ENCODE results near the gene MYL9.

- TF ChIP-seq CTCF (IDR thresholded peaks at IDR 0.05) (no peak), POLR2AphosphoS5 (IDR thresholded peaks at IDR 0.05; ENCODE audit: insufficient read depth in 1 of 2, low read depth in 1 of 2) (no peak), POLR2A (IDR thresholded peaks at IDR 0.05) (no peak)
These were observed 46.2 kb downstream of the MYL9 start for GRCh38 chr20:36587388-36588070.

All from vagina (tissue), 2 donors.